ENCODE results near the gene MEPE.

MEPE gene, protein sequence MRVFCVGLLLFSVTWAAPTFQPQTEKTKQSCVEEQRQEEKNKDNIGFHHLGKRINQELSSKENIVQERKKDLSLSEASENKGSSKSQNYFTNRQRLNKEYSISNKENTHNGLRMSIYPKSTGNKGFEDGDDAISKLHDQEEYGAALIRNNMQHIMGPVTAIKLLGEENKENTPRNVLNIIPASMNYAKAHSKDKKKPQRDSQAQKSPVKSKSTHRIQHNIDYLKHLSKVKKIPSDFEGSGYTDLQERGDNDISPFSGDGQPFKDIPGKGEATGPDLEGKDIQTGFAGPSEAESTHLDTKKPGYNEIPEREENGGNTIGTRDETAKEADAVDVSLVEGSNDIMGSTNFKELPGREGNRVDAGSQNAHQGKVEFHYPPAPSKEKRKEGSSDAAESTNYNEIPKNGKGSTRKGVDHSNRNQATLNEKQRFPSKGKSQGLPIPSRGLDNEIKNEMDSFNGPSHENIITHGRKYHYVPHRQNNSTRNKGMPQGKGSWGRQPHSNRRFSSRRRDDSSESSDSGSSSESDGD

DNA sequence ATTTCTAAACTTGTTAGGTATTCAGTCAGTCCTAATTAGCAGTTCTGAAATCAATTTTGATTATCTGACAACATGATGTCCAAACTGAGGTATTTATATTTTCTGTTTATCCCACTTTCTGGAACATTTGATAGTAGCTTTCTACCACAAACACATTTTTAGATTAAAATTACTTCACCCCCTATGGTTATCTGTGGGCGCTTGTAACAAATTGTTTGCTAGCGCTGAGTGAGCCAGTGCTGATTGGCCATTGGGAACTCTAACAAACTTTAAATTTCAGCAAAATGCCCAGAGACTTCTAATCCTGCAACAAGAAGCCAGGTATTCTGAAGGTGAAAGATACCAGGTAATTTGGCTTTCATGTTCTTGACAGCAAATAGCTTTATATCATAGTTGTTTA, at the start of gene MEPE:
Gene MEPE, plus strand, starts transcription at position 301 of the 400 bp plus-strand sequence. CDS start 1,746 bp downstream, outside the sequence.
- DNase-seq (ENCODE audit: low spot score): no peak

DNA sequence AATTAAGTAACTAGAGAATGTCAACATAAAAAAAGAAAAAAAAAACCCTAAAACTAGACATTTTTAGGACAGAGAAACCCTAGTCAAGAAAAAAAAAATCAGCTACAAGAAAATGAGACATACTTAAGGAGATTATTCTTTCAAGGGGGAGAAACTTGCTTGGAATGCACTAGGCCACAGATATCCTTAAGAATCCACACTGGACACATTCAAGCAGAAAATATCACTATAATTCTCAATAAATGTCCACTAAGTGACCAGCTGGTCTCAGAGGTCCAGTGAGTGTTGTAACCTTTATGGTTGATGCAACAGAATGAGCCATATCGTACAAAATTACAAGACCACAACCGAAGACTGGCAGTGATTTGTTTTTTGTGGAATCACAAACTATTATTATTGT, 49.0 kb upstream of the MEPE start:
- DNase-seq (ENCODE audit: low spot score): no peak

DNA sequence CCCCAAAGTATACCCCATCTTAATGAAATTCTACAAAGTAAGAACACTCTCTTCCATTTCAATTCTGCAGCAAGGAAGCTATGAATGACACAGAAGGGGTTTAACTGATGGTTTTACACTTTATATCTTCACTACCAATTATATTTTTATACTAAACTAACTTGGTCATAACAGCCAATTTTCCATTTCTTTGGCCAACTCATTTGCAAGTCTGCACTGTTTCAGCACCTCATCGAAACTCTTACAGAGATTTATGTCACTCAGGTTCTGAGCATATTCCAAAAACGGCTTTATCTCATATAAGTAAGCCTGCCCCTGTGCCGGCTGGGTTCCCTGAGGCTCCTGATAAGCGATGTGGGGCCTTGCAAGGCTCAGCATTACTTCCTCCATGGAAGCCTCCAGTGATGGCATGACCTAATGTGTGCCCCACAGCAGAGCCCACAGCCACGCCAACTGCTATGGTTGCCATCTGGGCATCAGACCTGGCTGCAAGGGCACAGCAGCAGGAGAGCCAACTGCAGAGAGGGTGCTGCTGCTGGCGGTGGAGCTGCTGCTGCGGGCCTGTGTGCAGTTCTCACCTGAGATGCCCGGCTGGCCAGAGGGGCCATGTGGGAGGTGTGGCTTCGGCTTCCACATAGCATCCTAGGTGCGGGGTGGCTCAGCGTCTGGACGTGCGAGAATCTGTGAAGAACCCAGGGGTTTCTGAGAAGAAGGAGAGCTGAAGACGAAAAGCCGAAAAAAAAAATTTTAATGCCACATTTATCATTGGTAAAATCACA, 46.8 kb upstream of the MEPE start:
- no peak for DNase-seq (ENCODE audit: low spot score)

DNA sequence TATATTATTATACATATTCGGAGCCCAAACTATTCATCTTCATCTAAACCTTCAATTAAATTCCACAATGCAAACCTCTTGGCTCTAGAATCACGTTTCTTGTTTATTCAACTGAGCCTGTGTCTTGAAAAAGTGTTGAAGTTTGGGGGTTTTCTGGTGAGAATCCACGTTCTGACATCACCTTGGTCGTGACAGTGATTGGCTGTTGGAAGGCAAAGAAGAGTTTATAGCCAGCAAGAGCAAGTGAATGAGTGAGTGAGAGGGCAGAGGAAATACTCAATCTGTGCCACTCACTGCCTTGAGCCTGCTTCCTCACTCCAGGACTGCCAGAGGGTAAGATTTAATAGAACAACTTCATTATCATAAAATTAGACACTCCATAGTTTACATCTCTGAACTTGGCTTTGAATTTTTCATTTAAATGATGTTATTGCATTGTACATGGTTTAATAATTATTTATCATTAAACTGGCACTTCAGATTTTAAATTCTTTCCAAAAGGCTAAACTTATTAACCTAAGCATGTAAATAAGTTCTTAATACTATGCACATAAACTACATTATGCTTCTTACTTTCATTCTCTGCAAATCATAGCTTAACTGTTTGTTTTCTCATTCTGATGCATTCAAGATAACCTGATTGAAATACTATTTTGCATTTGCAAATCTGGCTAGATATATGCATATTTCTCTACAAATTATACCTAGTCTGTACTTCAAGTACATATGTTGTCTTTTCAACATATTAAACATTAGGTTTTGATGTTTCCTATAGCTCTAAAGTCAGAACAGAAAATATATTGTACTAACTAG, 33.3 kb upstream of the MEPE start, which contains the start of gene IBSP:
Gene IBSP, plus strand, starts transcription at position 254 of the 813 bp plus-strand sequence. CDS start 2,808 bp downstream, outside the sequence.
- no peak for DNase-seq (ENCODE audit: low spot score)

DNA sequence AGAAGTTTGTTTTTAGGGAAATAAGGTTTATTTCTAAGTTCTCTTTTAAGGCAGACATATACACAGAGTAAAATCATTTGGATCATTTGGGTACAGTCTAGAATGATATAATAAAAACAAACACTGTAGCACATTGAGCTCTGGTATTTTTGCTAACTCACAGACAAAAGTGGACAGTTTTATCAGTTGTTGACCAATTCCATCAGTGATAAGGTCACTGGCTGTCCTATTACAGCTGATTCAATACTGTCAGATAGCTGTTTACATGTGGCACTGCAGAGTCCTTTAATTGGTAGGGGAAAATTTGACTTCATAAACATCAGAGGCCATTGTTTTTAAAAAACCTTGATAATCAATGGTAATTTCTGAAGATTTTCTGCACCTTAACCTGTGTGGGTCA, 29.9 kb upstream of the MEPE start:
- DNase-seq (ENCODE audit: low spot score): no peak

DNA sequence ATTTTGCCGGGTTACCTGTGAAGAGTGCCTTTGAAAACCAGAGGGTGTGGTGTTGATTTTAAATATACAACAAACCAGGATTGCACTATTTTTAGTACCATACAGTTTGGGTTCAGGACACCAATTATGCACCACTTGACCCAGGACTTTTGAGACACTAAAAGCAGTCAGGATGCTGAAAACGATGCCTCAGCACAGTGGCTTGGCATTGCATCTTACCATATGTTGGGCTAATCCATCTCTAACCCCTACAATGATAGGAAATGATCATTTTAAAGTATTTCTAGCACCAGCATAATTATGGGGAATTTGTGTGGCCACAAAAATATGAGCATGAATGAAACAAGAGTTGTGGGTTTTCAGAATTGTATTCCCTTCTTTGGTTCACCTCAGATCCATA, 29.3 kb upstream of the MEPE start:
- no peak for DNase-seq (ENCODE audit: low spot score)

DNA sequence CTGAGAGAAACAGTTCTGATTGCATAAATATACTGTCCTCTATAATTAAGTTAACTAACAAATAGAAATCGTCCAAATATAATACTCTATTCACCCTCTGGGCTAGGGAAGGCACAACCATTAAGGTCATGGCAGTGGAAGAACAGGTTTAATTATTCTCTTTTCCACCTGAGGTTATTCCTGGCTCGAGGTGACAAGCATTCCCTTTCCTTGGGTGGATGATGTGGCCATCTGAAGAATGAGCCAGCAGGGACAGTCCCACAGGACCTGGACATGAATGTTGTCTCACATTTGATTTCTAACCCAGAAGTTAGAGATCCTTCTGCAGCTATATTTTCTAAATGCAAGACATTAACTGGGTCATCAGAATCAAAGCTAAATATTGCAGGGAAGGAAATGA, 27.9 kb upstream of the MEPE start:
- no peak for DNase-seq (ENCODE audit: low spot score)

DNA sequence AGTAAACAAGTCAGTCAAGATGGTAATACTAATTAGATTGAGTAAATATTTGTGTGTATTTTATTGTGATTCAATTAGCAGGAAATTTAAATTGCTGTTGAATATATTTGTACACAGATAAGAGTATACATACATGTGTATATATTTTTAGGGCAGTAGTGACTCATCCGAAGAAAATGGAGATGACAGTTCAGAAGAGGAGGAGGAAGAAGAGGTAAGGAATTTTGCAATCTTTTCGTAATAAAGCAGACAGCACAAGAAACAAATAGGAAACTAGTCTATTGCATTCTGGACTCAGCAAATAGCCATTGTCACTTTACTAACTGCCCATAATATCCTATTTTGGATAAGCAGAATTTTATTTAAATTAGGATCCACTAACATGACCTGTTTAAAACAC, 26.8 kb upstream of the MEPE start:
- DNase-seq (ENCODE audit: low spot score): no peak

DNA sequence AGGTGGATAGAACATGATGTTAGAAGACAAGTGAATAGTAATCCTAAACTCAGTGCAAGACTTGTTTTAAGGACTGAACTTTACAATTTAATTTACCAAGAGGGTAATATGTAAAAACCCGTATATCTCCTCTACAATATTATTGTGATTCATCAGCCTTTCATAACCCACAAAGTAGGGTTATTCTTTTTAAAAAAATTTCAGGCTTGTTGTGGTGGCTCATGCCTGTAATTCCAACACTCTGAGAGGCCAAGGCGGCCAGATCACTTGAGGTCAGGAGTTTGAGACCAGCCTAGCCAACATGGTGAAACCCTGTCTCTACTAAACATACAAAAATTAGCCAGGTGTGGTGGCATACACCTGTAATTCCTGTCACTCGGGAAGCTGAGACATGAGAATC, 26.2 kb upstream of the MEPE start:
- DNase-seq (ENCODE audit: low spot score): no peak

DNA sequence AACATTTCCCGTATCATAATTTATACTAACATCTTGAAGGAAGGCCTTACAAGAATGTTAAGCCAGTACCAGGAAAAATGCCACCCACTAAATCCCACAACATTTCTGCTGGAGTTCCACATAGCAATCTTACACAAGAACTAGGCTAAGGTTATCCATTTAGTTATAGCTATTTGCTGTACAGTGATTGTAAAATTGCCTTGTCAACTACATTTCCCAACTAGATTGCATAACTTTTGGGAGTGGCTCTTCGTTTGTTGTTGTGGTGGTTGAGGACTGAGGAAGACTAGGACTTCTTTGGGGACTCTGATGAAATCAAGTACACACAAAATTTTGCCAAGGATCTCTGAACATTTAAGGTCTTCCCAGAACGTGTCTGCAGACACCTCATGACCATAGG, 25.4 kb upstream of the MEPE start:
- no peak for DNase-seq (ENCODE audit: low spot score)

DNA sequence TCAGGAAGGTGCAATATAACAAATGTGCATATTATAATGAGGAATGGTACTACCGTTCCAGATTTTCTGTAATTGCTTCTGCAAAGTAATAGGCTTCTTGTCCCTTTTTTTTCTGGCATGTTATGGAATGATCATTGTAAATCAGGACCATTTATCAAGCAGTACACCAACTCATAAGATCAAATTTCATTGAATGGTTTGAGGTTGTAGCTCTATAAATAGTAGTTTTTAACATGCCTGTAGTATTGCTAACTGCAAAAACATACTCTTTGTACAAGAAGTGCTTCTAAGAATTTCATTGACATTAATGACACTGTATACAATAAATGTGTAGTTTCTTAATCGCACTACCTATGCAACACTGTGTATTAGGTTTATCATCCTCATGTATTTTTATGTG, 20.8 kb upstream of the MEPE start:
- DNase-seq (ENCODE audit: low spot score): no peak

DNA sequence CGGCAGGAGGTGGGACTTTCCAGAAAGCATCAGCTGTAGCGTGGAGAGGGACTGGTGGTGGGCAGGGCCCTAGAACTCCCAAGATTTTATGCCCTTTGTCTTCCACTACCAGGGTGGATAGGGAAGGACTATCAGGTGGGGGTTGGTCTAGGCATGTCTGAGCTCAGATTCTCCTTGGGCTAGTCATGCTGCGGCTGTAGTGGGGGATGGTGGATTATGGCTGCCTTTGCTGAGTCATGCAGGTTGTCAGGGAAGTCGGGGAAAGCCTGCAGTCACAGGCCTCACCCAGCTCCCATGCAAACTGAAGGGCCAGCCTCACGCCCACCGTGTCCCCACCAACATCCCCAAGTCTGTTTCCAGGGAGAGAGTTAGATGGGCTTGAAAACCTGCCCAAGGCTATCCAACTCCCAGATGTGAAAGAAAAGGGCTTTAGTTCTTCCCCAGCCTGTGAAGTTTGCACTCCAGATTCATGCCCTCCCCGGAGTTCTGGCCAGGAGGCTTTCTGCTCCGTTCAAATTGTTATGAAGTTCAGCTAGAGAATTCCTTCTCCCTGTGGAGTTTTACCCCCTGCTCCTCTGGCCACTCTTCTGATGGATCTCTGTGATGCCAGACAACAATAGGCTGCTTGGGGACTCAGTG, 13.4 kb upstream of the MEPE start:
- no peak for DNase-seq (ENCODE audit: low spot score)

DNA sequence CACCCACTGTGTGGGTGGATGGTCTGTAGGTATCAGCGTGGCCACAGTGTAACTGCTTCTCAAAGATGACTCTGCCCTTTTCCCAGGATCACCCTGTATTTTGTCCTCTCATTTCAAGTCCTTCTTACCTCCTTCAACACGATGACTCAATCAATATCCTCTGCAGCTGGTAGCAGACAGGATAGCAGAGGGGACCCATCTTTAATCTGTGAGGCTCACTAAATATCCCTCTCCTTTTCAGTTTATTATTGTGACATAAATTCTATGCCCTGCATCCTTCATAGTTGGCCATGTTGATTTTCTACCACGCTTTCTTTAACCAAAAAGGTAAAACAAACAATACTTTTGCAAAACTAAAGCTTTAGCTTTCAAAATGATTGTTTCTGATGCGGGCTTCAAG, 9.6 kb upstream of the MEPE start:
- no peak for DNase-seq (ENCODE audit: low spot score)

DNA sequence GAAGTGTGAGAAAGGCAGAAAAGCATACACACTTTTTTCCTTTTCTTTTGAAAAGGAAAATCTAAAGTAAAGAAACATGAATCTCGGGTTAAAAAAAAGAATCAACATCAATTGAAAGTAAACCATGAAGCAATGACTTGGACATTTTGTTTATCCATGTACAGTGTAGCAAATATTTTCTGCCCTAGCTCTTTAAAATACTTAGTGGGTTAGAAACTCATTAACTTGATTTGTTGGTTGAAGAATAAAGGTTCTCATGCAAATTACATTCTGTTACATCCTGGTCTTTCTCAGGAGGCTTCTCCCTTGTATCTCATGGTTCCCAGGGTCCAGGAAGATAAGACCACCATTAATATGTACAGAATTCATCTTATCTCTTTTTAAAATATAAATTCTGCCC, 9.0 kb upstream of the MEPE start:
- DNase-seq (ENCODE audit: low spot score): no peak

DNA sequence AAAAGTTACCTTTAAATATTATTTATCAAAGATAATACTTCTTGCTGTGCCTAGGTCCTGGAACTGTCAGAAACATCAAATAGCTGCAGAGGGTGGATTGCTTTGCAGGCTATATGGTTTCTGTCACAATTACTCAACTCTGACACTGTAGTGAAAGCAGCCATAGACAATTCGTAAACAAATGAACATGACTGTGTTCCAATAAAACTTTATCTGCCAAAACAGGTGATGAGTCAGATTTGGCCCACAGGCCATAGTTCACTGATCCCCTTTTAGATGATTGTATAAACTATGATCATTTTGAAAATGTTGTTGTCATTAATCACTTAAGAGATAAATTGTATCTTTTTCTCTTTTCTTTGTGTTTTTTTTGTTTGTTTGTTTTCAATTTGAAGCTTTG, 8.4 kb upstream of the MEPE start:
- no peak for DNase-seq (ENCODE audit: low spot score)

DNA sequence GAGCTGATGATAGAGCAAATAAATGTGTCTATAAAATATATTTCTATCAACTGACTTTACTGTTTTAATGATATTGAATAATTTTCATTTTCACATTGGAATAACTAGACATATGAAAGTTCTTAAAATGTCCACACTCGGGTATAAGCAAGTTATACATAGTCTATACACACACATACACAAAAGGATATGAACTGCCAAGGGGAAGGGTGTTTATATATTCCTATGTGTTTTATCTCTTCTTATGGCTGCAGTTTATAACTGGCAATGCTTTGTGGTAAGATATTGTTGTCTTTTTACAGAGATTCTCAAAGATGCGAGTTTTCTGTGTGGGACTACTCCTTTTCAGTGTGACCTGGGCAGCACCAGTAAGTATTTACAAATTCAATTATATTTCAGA, 1.6 kb downstream of the MEPE start:
- DNase-seq (ENCODE audit: low spot score): no peak

DNA sequence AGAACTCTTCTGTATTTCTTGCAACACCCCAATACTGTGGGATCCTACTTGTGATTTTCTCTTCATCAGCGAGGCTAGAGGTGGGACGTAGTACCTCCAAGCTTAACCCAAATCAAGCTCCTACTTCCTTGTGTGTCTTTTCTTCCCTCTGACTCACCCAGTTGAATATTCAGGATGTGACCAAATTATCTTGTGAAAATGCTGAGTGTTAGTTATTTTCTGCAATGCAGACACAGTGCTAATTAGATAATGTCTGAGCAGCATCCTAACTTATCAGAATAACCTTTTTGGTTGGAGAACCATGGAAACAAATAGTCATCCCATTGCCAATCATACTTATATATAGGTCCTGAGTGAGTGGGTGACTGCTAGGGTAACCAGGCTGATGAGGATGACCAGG, 2.4 kb downstream of the MEPE start:
- no peak for DNase-seq (ENCODE audit: low spot score)

DNA sequence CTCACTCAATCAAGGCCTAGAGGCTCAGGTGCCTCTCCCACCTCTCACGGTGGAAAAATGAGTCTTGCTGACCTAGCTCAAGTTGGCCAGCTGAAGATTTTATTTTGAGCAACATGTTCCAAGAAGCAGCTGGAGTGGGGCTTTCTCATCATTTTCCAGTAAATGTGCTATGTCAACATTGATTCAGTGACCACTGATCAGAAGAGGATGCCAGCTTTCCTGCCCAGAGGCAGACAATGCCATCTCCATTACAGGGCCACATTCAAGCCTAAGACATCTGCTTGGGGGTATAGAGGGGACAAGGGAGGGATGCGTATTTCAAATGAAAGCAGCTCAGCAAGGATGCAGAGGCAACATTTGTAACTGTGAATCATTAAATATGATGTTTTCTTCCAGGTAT, 3.0 kb downstream of the MEPE start:
- no peak for DNase-seq (ENCODE audit: low spot score)

DNA sequence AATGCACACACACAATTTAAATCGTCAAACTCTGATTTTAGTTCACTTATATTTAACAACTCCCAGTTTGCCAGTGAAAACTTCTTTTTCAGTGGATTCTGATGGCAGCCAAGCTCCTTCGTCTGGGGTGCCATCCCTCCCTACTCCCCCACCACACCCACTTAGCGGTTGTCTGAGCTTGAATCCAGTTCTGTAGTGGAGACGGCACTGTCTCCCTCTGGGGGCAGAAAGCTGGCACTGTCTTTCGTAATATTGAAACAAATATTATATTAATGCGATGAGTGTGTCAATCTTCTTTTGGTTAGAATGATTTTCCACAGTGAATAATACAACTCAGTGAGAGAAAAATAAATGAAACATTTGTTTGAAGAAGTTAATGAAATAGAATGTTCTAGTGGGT, 5.4 kb downstream of the MEPE start:
- no peak for DNase-seq (ENCODE audit: low spot score)

DNA sequence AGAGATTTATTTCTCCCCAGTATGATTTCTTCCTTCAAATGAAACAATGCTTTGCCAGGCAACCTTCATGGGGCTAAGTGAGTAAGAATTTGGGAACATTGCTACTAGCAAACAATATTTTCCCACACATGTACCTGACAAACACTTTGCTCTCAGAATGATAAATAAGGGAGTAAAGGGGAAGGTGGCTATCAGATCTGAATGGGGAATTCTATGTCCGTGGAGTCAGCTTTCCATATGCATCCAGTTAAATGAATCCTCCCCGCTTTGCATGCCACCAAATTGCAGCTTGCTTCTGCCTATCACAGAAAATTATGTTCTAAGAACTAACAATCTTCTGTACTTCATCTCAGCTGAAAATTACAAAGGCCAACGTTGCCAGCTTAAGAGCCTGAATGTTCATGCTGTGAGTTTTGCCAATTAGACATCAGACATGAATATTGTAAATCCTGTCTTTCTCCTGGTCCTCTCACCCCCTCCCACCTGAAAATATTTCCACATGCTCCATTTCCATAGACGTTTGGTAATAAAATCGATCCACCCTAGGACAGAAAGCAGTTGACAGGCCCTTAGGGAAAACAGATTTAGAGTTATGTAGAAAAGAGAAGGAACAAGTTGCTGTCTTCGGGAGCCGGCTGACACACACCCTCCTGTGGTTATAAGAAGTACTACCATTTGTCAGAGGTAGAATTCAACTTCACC, 6.3 kb downstream of the MEPE start:
- DNase-seq (ENCODE audit: low spot score): no peak

DNA sequence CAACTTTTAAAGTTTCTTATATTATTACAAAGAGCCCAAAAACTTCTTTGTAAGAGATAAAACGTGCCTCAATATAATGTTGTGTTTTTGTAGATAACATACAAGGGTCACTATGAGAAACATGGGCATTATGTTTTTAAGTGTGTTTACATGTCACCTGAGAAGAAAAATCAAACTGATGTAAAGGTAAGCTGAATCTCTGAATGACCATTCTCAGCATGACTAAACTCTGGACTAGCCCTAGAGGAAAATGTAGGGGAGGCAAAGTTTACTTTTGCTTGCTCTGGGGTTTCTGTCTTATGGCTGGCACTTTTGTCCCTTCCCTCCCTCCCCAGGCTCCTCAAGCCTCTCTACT, 6.8 kb downstream of the MEPE start:
- no peak for DNase-seq (ENCODE audit: low spot score)

All from HuH-7.5 (cell line).